Upper lobe of left lung (tissue), 6 donors: ENCODE results near the gene MCAT. TPM values are rescaled to one million over a fixed set of nuclear protein-coding genes. Genes with fewer than 3 reads are reported as not detected.
A peak's percentile ranks its signal among the peaks of the same experiment; 100 is the strongest.

Experiments used
- ATAC-seq, 2 donors: fragments of 200-7000 bp; cut with Tn5 transposase; one replicate each; pipeline ENCODE4 v1.9.1; 2022; ENCODE audit warnings: mild to moderate bottlenecking in 2 of 2, moderate library complexity in 2 of 2; ENCODE audit not compliant: low FRiP score in 2 of 2
- DNase-seq, 2 donors: peaks; one replicate each; pipeline ENCODE4 v3.0.0-alpha.2; 2019 to 2020
- H3K27ac ChIP-seq, 4 donors: fragments of 200-600 bp; sonication (generic); one replicate each; pipeline ENCODE4 v1.5.1; 2016 to 2019
- H3K27me3 ChIP-seq, 4 donors: fragments of 200-600 bp; sonication (generic); one replicate each; pipeline ENCODE4 v1.5.1; 2017 to 2019
- H3K36me3 ChIP-seq, 4 donors: fragments of 200-600 bp; sonication (generic); one replicate each; pipeline ENCODE4 v1.5.1; 2016 to 2019
- H3K4me1 ChIP-seq, 4 donors: fragments of 200-600 bp; sonication (generic); one replicate each; pipeline ENCODE4 v1.5.1; 2018 to 2019
- H3K4me3 ChIP-seq, 4 donors: fragments of 200-600 bp; sonication (generic); one replicate each; pipeline ENCODE4 v1.5.1; 2017 to 2019; ENCODE audit warnings: mild to moderate bottlenecking in 2 of 4, moderate library complexity in 1 of 4
- H3K9me3 ChIP-seq, 4 donors: fragments of 200-600 bp; sonication (generic); one replicate each; pipeline ENCODE4 v1.5.1; 2018 to 2019
- EP300 ChIP-seq, 4 donors: sonication (generic); formaldehyde crosslinking; IDR thresholded peaks; one replicate each; pipeline ENCODE4 v1.5.1; 2017; ENCODE audit warnings: antibody characterized with exemption in 4 of 4, control low read depth in 2 of 4
- POLR2A ChIP-seq, 4 donors: fragments of 450-650 bp; IDR thresholded peaks; one replicate each; pipeline ENCODE4 v1.5.1; 2016 to 2017; ENCODE audit warnings: antibody characterized with exemption in 4 of 4, mild to moderate bottlenecking in 2 of 4
- POLR2AphosphoS5 ChIP-seq, 2 donors: sonication (generic); formaldehyde crosslinking; IDR thresholded peaks; one replicate each; pipeline ENCODE4 v1.5.1; 2017; ENCODE audit warnings: antibody characterized with exemption in 2 of 2
- WGBS, 2 donors: methylation state at CpG; one replicate each; pipeline ENCODE4 v1.1.5; 2017 to 2018; 5-methylcytosine and 5-hydroxymethylcytosine counted together
- total RNA-seq, 6 donors: library from RNA; depleted of rRNA in 4 of 6; stranded (reverse); fragments of >200 nt in 4 of 6; gene quantifications; one replicate each; pipeline versions ENCODE4 v1.1.0 to v1.2.1, GENCODE V29; 2016 to 2021
- TF ChIP-seq, protein P1 (sequence below), 6 experiments: fragments of 450-650 bp in 4 of 6; fragments of 200-600 bp in 2 of 6; sonication (generic) in 2 of 6; IDR thresholded peaks; one replicate each; pipeline ENCODE4 v1.5.1; 2016 to 2019; ENCODE audit warnings: antibody characterized with exemption in 6 of 6
- donor health status: DM: no; HTN: no; CAD: no; lungs with moderate emphysema.
- donor health status: DM: no; HTN: yes; CAD: no; lungs with severe emphysema.

MCAT gene
- total RNA-seq, 6 donors from 2014 or later: 15.6 to 34.4 (median 18.5) TPM

DNA sequence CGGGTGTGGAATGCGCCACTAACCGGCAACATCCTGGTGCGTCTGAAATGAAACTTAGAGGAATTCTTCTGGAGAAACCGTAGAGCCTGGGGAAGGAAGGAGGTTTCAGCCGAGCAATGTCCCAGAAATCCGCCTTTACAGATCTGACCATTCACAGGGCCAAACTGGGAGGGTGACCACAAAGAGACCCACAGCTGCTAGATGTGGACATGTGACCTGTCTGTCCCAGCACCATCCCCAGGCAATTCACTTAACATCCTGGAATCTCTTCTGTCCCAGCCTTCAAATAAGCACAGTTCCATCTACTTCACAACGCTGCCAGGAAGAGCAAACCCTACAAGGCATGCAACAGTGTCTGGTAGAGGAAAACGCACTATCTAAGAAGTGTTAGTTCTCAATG, 9.8 kb downstream of the MCAT start:
- H3K36me3 ChIP-seq: peaks cover 10 to 72% (median 30%) of the 10 kb centered on the region in 4 donors

DNA sequence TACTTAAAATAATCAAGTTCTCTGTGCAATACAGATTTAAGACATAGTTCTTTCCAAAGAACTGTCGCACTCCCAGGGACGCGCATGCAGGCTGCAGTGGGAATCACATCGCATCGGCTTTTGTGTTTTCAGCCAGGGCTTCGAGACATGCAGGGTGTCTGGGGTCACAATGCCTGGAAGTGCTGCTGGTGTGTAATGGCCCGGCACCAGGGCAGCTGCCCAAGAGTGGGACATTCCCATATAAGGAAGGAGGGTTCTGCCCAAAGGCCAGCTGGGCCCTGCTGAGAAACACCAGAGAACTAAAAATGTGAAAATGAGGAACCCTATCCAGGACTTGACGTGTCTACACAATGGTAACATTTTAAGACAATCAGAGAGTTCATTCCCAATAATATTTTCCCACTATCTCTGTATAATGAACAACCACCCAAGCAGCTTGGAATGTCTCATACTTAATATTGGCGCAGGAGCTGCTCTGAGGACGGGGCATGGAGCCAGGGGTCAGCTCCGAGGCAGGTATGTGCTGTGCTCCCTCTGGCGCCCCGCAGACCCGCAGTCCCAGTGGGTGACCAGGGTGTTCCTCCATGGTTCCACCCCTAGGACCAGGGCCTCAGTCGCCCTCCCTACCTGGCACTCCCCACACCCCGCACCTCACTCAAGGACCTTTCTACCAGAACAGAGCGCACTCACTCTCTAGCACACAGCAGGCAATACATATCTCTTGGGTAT, 11.3 kb downstream of the MCAT start:
- no peak for DNase-seq
- H3K9me3 ChIP-seq: no peaks in the 10 kb centered on the region
- WGBS, 2 donors: 76 to 86% methylated on average over 11 to 17 of the region's 17 CpGs
- no peak overlapping the region for H3K4me3 ChIP-seq
- H3K4me1 ChIP-seq: peaks cover 13 to 35% (median 20%) of the 10 kb centered on the region in 4 donors
- H3K36me3 ChIP-seq: peaks cover 8 to 58% (median 23%) of the 10 kb centered on the region in 4 donors
- no peak for TF ChIP-seq EP300 (IDR thresholded peaks at IDR 0.05)
- no peak overlapping the region for H3K27ac ChIP-seq
- H3K27me3 ChIP-seq: no peaks in the 10 kb centered on the region
- ATAC-seq: peak in 1 of 2 donors; percentile 13

More for the DNA sequence above, 9.8 kb downstream of the MCAT start:
- TF ChIP-seq POLR2AphosphoS5 (IDR thresholded peaks at IDR 0.05) (no peak), EP300 (IDR thresholded peaks at IDR 0.05) (no peak), POLR2A (IDR thresholded peaks at IDR 0.05) (no peak)
- TF ChIP-seq, protein P1, sequence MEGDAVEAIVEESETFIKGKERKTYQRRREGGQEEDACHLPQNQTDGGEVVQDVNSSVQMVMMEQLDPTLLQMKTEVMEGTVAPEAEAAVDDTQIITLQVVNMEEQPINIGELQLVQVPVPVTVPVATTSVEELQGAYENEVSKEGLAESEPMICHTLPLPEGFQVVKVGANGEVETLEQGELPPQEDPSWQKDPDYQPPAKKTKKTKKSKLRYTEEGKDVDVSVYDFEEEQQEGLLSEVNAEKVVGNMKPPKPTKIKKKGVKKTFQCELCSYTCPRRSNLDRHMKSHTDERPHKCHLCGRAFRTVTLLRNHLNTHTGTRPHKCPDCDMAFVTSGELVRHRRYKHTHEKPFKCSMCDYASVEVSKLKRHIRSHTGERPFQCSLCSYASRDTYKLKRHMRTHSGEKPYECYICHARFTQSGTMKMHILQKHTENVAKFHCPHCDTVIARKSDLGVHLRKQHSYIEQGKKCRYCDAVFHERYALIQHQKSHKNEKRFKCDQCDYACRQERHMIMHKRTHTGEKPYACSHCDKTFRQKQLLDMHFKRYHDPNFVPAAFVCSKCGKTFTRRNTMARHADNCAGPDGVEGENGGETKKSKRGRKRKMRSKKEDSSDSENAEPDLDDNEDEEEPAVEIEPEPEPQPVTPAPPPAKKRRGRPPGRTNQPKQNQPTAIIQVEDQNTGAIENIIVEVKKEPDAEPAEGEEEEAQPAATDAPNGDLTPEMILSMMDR (IDR thresholded peaks at IDR 0.05): no peak
- no peaks in the 10 kb centered on the region for H3K9me3 ChIP-seq
- H3K27ac ChIP-seq: no peak overlapping the region
- ATAC-seq (no peak), DNase-seq (no peak)
- peaks cover 17 to 40% (median 19%) of the 10 kb centered on the region in 4 donors for H3K4me1 ChIP-seq
- no peak overlapping the region for H3K4me3 ChIP-seq
- H3K27me3 ChIP-seq: no peaks in the 10 kb centered on the region
- WGBS, 2 donors: 88 to 89% methylated on average over 9 of the region's 9 CpGs

DNA sequence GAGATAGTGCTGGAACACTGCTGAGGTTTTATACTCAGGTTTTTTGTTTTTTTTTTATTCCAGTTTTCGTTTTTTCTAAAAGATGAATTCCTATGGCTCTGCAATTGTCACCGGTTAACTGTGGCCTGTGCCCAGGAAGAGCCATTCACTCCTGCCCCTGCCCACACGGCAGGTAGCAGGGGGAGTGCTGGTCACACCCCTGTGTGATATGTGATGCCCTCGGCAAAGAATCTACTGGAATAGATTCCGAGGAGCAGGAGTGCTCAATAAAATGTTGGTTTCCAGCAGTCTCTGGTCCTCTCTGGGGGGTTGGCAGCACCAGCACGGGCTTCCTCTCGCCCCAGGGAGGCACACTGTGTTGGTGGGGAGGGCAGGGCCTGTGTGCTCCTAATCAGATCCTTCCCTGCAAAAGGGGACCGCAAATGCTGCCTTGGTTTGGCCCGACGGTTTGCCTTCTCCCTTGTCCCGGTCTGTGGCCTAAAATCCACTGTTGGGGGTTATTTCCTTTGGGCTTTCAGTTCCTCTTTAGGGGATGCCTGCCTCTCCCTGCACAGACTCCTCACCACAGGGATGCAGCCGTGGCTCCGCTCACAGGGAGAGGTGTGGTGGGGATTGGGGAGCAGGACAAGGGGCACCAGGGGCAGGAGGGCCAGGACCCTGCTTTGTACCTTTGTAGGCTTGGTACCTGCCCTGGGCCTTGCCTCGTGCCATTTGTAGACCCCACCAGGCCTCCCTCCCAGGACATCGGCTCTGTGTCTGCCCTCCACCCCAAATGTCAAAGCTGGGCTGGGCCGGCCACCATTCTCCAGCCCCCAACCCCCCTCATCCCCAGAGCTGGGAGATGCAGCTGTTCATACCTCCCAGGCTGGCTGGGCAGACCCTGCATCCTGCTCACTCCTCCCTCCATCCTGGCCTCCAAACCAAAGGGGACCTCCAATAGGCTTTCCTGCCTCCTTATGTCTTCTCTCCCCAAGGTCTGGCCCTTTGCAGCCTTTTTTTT, 13.5 kb downstream of the MCAT start:
- TF ChIP-seq EP300 (IDR thresholded peaks at IDR 0.05) (no peak), POLR2A (IDR thresholded peaks at IDR 0.05) (no peak), POLR2AphosphoS5 (IDR thresholded peaks at IDR 0.05) (no peak)
- TF ChIP-seq, protein P1 (IDR thresholded peaks at IDR 0.05): no peak
- ATAC-seq (no peak), DNase-seq (no peak)
- no peaks in the 10 kb centered on the region for H3K9me3 ChIP-seq
- peaks cover 2 to 40% (median 18%) of the 10 kb centered on the region in 4 donors for H3K36me3 ChIP-seq
- no peak overlapping the region for H3K4me3 ChIP-seq
- 65 to 67% methylated on average over 9 to 16 of the region's 16 CpGs for WGBS, 2 donors
- H3K27ac ChIP-seq: no peak overlapping the region
- no peaks in the 10 kb centered on the region for H3K27me3 ChIP-seq
- H3K4me1 ChIP-seq: peaks cover 5 to 30% (median 12%) of the 10 kb centered on the region in 4 donors

DNA sequence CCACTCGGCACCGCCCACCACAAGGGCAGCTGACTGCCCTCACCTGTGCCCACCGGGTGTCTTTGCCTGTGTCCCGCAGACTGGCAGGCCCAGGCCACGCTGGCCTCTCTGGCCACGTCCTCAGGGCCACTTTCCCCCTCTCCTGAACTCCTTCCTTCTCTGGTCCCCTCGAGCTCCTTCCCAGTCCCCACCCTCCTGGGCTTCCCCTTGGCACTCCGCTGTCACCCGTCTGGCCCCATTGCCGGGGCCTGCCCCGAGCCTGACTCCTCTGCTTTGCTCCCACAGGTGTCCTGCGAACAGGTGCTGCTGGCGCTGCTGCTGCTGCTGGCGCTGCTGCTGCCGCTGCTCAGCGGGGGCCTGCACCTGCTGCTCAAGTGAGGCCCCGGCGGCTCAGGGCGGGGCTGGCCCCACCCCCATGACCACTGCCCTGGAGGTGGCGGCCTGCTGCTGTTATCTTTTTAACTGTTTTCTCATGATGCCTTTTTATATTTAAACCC, 14.2 kb downstream of the MCAT start:
- no peak for TF ChIP-seq EP300 (IDR thresholded peaks at IDR 0.05)
- Histone ChIP-seq H3K27ac (no peak overlapping the region), H3K27me3 (no peaks in the 10 kb centered on the region), H3K4me3 (no peak overlapping the region), H3K9me3 (no peaks in the 10 kb centered on the region), H3K36me3 (peaks cover 0 to 32% (median 15%) of the 10 kb centered on the region in 4 donors), H3K4me1 (peaks cover 5 to 37% (median 15%) of the 10 kb centered on the region in 4 donors)
- 53 to 55% methylated on average over 19 to 20 of the region's 20 CpGs for WGBS, 2 donors
- ATAC-seq: no peak
- peak in 1 of 2 donors; percentile 84 for DNase-seq

DNA sequence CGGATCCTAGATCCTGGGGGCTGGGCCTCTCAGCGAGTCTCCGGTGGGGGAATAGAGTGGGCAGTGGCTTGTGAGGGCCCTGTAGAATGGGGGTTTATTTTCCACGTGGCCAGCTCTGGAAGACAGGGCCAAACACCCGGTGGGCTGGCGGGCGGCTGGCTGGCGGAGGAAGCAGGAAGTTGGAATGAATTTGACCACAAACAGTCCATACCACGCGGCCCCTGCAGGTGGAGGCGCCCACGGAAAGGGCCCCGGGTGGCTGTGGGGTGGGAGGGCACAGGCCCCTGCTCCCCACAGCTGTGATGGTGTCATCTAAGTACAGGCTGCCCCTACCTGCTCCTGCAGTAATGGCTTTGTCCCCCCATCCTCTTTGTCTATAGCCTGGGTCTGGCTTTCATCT, 15.1 kb downstream of the MCAT start:
- DNase-seq: peak in 1 of 2 donors; percentile 76
- H3K4me3 ChIP-seq: no peak overlapping the region
- H3K4me1 ChIP-seq: peaks cover 5 to 38% (median 15%) of the 10 kb centered on the region in 4 donors
- H3K9me3 ChIP-seq: no peaks in the 10 kb centered on the region
- 45 to 56% methylated on average over 10 to 12 of the region's 13 CpGs for WGBS, 2 donors
- H3K36me3 ChIP-seq: peaks cover 0 to 25% (median 10%) of the 10 kb centered on the region in 4 donors
- H3K27ac ChIP-seq: peak overlapping the region in 1 of 4 donors; percentile 21
- TF ChIP-seq, protein P1 (IDR thresholded peaks at IDR 0.05): no peak
- no peak for TF ChIP-seq POLR2AphosphoS5 (IDR thresholded peaks at IDR 0.05)
- TF ChIP-seq POLR2A (IDR thresholded peaks at IDR 0.05): no peak
- no peak for TF ChIP-seq EP300 (IDR thresholded peaks at IDR 0.05)
- no peak for ATAC-seq
- no peaks in the 10 kb centered on the region for H3K27me3 ChIP-seq
